ENCODE data around the gene NUDT11.
A peak's percentile ranks its signal among the peaks of the same experiment; 100 is the strongest.

NUDT11 gene

GRCh38 chrX:51459125-51459524, 37.3 kb downstream of the NUDT11 start:
- in situ Hi-C loops (cut with HindIII; ENCODE audit: low pct_ligation_motif_present, low sequenced_read_pairs), result no loop called here
- DNase-seq, result peak; percentile 31

GRCh38 chrX:51456814-51457213, 39.6 kb downstream of the NUDT11 start:
- Histone ChIP-seq H3K27ac (no peak overlapping the region), H3K4me3 (ENCODE audit: low read depth, low read length) (no peak overlapping the region), H3K27me3 (replicated peaks) (no peaks in the 10 kb centered on the region), H3K36me3 (replicated peaks) (no peaks in the 10 kb centered on the region)
- no peak for DNase-seq
- in situ Hi-C loops (cut with HindIII; ENCODE audit: low pct_ligation_motif_present, low sequenced_read_pairs), result no loop called here
- TF ChIP-seq CTCF (IDR thresholded peaks at IDR 0.05; ENCODE audit: low read depth, low read length, missing control alignments), result no peak

More at GRCh38 chrX:51459125-51459524, 37.3 kb downstream of the NUDT11 start:
- Histone ChIP-seq H3K36me3 (replicated peaks) (no peaks in the 10 kb centered on the region), H3K4me3 (ENCODE audit: low read depth, low read length) (no peak overlapping the region), H3K27ac (no peak overlapping the region), H3K27me3 (replicated peaks) (no peaks in the 10 kb centered on the region)
- TF ChIP-seq CTCF (IDR thresholded peaks at IDR 0.05; ENCODE audit: low read depth, low read length, missing control alignments), result peak; percentile 55

- Histone ChIP-seq H3K4me3 (ENCODE audit: low read depth, low read length) (no peak overlapping the region), H3K36me3 (replicated peaks) (no peaks in the 10 kb centered on the region), H3K27ac (no peak overlapping the region), H3K27me3 (replicated peaks) (no peaks in the 10 kb centered on the region)
- TF ChIP-seq CTCF (IDR thresholded peaks at IDR 0.05; ENCODE audit: low read depth, low read length, missing control alignments), result no peak
- DNase-seq, result no peak
- in situ Hi-C loops (cut with HindIII; ENCODE audit: low pct_ligation_motif_present, low sequenced_read_pairs), result no loop called here
Observed at GRCh38 chrX:51456246-51456645, 40.1 kb downstream of the NUDT11 start.

GRCh38 chrX:51440365-51440764, 56.0 kb downstream of the NUDT11 start:
- no peaks in the 10 kb centered on the region for H3K36me3 ChIP-seq (replicated peaks)
- H3K4me3 ChIP-seq (ENCODE audit: low read depth, low read length), result no peak overlapping the region
- H3K27ac ChIP-seq, result no peak overlapping the region
- in situ Hi-C loops (cut with HindIII; ENCODE audit: low pct_ligation_motif_present, low sequenced_read_pairs), result no loop called here
- H3K27me3 ChIP-seq (replicated peaks), result no peaks in the 10 kb centered on the region
- TF ChIP-seq CTCF (IDR thresholded peaks at IDR 0.05; ENCODE audit: low read depth, low read length, missing control alignments), result no peak
- DNase-seq, result no peak
